GM12875 (cell line): Measurements from ENCODE around the gene TARP.

Experiments
- H3K4me3 ChIP-seq: one replicate; pipeline ENCODE4 v1.5.1; 2011; ENCODE audit warnings: low read depth, low read length, control low read depth
- TF ChIP-seq, protein P1 (sequence below): IDR thresholded peaks from 2 replicates; pipeline ENCODE4 v1.5.1; 2011; ENCODE audit warnings: low read depth, mild to moderate bottlenecking, control low read depth, inconsistent platforms, low read length, moderate library complexity, borderline replicate concordance; ENCODE audit not compliant: insufficient read depth

TARP gene

DNA sequence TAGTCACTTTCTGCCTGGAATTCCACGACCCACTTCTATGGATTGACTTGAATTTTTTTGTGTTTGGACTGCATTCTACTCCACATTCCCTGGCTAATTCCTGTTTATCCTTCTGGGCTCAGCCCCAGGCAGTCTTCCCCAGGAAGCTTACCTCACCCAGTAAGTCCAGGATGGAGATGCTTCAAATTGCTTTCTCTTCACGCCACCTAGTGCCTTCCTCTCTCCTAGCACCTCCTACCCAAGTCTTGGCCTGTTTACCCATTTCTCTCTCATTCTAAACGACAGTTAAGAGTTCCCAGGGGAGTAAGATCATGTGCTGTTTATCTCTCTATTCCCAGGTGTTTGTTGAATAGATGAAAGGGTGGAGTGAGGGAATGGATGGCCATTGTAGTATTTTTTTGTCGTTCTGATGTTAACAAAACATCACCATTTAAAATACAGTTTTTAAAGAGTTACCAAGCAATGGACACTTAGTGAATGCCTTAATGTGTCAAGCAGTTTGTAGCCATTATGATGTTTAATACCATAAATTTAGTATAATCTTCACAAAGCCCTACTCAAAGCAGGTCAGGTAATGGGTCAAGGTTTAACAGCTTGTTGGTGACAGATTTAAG, 45.5 kb upstream of the TARP start:
- TF ChIP-seq, protein P1, sequence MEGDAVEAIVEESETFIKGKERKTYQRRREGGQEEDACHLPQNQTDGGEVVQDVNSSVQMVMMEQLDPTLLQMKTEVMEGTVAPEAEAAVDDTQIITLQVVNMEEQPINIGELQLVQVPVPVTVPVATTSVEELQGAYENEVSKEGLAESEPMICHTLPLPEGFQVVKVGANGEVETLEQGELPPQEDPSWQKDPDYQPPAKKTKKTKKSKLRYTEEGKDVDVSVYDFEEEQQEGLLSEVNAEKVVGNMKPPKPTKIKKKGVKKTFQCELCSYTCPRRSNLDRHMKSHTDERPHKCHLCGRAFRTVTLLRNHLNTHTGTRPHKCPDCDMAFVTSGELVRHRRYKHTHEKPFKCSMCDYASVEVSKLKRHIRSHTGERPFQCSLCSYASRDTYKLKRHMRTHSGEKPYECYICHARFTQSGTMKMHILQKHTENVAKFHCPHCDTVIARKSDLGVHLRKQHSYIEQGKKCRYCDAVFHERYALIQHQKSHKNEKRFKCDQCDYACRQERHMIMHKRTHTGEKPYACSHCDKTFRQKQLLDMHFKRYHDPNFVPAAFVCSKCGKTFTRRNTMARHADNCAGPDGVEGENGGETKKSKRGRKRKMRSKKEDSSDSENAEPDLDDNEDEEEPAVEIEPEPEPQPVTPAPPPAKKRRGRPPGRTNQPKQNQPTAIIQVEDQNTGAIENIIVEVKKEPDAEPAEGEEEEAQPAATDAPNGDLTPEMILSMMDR: peak; percentile 71
- H3K4me3 ChIP-seq: no peak overlapping the region

DNA sequence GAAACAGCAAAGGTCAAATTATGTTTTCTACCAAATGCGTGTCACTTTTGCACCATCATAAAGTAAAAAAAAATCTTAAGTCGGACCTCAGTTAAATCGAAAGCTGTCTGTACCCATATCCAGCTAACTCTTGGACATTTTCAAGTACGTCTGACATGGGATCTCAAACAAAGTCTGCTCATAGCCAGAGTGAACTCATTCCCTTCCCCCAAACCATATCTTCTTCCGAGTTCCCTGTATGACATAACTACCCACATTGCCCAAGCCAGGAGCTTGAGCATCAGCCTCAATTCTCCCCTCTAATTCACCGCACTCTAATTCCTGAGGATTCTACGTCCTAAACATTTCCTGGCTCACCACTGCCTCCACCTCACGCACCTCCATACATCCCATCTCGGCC, 44.8 kb upstream of the TARP start:
- TF ChIP-seq, protein P1: no peak
- H3K4me3 ChIP-seq: no peak overlapping the region

- TF ChIP-seq, protein P1: no peak
These were observed 44.1 kb upstream of the TARP start for GRCh38 chr7:38317515-38317914.

DNA sequence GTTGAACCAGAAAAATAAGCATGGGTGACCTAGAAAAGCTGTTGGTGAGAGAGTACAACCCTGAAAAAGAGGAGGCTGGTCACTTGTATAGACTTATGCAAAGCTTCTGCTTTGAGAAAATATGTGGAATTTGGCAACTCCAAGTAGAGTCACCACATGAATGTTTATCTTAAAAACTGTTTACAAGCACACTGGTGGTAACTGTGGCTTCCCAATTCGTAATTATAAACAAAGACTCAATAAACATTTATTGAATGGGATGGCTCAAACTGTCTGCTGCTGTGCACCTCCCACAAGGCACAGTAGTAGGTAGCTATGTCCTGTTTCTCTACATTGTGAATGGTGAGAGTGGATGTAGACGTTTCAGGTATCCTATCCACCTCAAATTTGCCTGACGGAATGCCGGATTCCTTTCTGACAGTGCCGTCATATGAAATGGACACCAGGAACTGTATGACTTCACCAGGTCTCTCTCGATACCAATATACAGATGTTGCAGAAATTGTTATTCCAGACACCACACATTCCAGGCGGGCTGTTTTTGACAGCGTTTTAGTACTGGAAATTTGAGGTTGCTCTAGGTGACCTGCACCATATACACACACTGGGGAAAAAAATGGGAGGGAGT, 43.4 kb upstream of the TARP start:
- TF ChIP-seq, protein P1: no peak

More at GRCh38 chr7:38317515-38317914, 44.1 kb upstream of the TARP start:
- no peak overlapping the region for H3K4me3 ChIP-seq

GRCh38 chr7:38315410-38315809, 42.0 kb upstream of the TARP start:
- H3K4me3 ChIP-seq: no peak overlapping the region
- TF ChIP-seq, protein P1: no peak

More for the DNA sequence above, 43.4 kb upstream of the TARP start:
- H3K4me3 ChIP-seq: no peak overlapping the region

DNA sequence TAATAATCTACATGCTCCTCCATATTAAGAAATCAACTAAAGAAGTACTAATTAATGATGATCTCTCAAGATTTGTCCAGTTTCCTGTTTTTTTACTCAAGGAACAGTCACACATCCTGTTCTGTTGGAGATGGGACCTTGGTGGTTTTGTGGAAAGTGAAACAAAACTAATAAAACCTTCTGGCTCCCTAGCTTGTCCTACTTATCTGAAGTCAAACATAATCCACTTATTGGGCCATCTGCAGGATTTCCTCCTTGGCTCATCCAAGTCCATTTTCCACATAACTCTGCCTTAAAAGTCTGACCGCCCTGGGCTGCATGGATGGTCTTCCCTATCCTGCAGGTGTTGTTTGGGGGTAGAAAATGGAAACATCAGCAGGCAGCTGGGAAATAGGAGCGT, 39.4 kb upstream of the TARP start:
- TF ChIP-seq, protein P1: no peak
- H3K4me3 ChIP-seq: no peak overlapping the region

GRCh38 chr7:38311329-38311937, 38.0 kb upstream of the TARP start:
- H3K4me3 ChIP-seq: peak overlapping the region; percentile 64
- TF ChIP-seq, protein P1: no peak
